HG03558 (cell line): ENCODE data around the gene MYPOP.
"Not testable (repeated sequence)": the region's sequence is repeated elsewhere in the genome, so short reads cannot be mapped to it uniquely, and the experiment has no call there.

Source experiments
- ATAC-seq: cut with Tn5 transposase; IDR thresholded peaks from one replicate; pipeline ENCODE4 v1.9.1; 2021; ENCODE audit warnings: moderate number of reproducible peaks; ENCODE audit not compliant: unreplicated experiment; ENCODE audit errors: extremely low read depth

Gene MYPOP

GRCh38 chr19:45911291-45911690 lies 8.9 kb upstream of the MYPOP start:
- ATAC-seq, result no peak

GRCh38 chr19:45908956-45909355 lies 6.5 kb upstream of the MYPOP start:
- ATAC-seq, result no peak

- no peak for ATAC-seq
Measured at GRCh38 chr19:45906221-45906620, 3.8 kb upstream of the MYPOP start.

- ATAC-seq, result no peak
Measured at GRCh38 chr19:45905011-45905410, 2.6 kb upstream of the MYPOP start.

GRCh38 chr19:45902651-45903625 lies 525 bp upstream of the MYPOP start:
- ATAC-seq, result peak; percentile 76

- no peak for ATAC-seq
Measured at GRCh38 chr19:45901432-45901911, 941 bp downstream of the MYPOP start.

- no peak for ATAC-seq
Measured at GRCh38 chr19:45900738-45901431, 1.5 kb downstream of the MYPOP start.

- no peak for ATAC-seq
Measured at GRCh38 chr19:45899919-45900589, 2.4 kb downstream of the MYPOP start.

- ATAC-seq, result no peak
Measured at GRCh38 chr19:45899253-45899652, 3.2 kb downstream of the MYPOP start.

- no peak for ATAC-seq
Measured at GRCh38 chr19:45897261-45897812, 5.1 kb downstream of the MYPOP start.

- not testable (repeated sequence) for ATAC-seq
Measured at GRCh38 chr19:45895983-45896599, 6.3 kb downstream of the MYPOP start.

- no peak for ATAC-seq
Measured at GRCh38 chr19:45895519-45895972, 6.9 kb downstream of the MYPOP start.

- no peak for ATAC-seq
Measured at GRCh38 chr19:45890877-45891276, 11.5 kb downstream of the MYPOP start.

- ATAC-seq, result no peak
Measured at GRCh38 chr19:45889210-45889885, 13.1 kb downstream of the MYPOP start.

- no peak for ATAC-seq
Measured at GRCh38 chr19:45887200-45887710, 15.2 kb downstream of the MYPOP start.

- ATAC-seq, result no peak
Measured at GRCh38 chr19:45886427-45887199, 15.8 kb downstream of the MYPOP start.

GRCh38 chr19:45885556-45886426 lies 16.6 kb downstream of the MYPOP start, which contains the start of gene IRF2BP1:
IRF2BP1 (minus strand) TSS chr19:45886141; CDS start chr19:45885774, 367 bp downstream.
- no peak for ATAC-seq
